Right atrium auricular region (tissue), 2 donors: Measurements from ENCODE around the gene RIPOR3. TPM values are rescaled to one million over a fixed set of nuclear protein-coding genes. Genes with fewer than 3 reads are reported as not detected.

Experiments used
- DNase-seq: peaks from one replicate; pipeline ENCODE4 v3.0.0-alpha.2; 2019; ENCODE audit warnings: low spot score
- H3K27ac ChIP-seq, 2 donors: fragments of 200-600 bp; sonication (generic); 1 replicate in 1 of 2; 2 replicates in 1 of 2; pipeline ENCODE4 v1.5.1; 2016 to 2019
- H3K27me3 ChIP-seq, 2 donors: fragments of 200-600 bp; sonication (generic); one replicate each; pipeline versions ENCODE4 v1.5.1 to v1.6.0; 2017 to 2019
- H3K36me3 ChIP-seq: fragments of 200-600 bp; sonication (generic); one replicate; pipeline ENCODE4 v1.5.1; 2016
- H3K4me1 ChIP-seq, 2 donors: fragments of 200-600 bp; sonication (generic); one replicate each; pipeline versions ENCODE4 v1.5.1 to v1.6.0; 2017 to 2019
- H3K4me3 ChIP-seq, 2 donors: fragments of 200-600 bp; sonication (generic); 1 replicate in 1 of 2; 2 replicates in 1 of 2; pipeline ENCODE4 v1.5.1; 2017 to 2019; ENCODE audit warnings: mild to moderate bottlenecking in 1 of 2, moderate library complexity in 1 of 2
- H3K9me3 ChIP-seq, 2 donors: fragments of 200-600 bp; sonication (generic); one replicate each; pipeline ENCODE4 v1.5.1; 2019
- CTCF ChIP-seq, 2 donors: fragments of 200-600 bp; sonication (generic); IDR thresholded peaks; one replicate each; pipeline ENCODE4 v1.5.1; 2019; ENCODE audit warnings: antibody characterized with exemption in 2 of 2
- total RNA-seq, 2 donors: library from RNA; depleted of rRNA; stranded (reverse); fragments of >200 nt; gene quantifications; one replicate each; pipeline ENCODE4 v1.1.0, GENCODE V29; 2016

RIPOR3 gene
- total RNA-seq, 2 donors from 2014 or later, result 2.9 to 4.7 TPM

GRCh38 chr20:50632236-50632635 is 59.1 kb downstream of the RIPOR3 start:
- no peaks in the 10 kb centered on the region for H3K9me3 ChIP-seq
- no peak for TF ChIP-seq CTCF (IDR thresholded peaks at IDR 0.05)
- H3K27me3 ChIP-seq, result no peaks in the 10 kb centered on the region
- no peaks in the 10 kb centered on the region for H3K36me3 ChIP-seq
- no peak overlapping the region for H3K4me3 ChIP-seq
- no peak for DNase-seq
- H3K27ac ChIP-seq, result no peak overlapping the region
- peaks cover 0 to 18% of the 10 kb centered on the region in 2 donors for H3K4me1 ChIP-seq

GRCh38 chr20:50630578-50631263 is 60.6 kb downstream of the RIPOR3 start:
- no peaks in the 10 kb centered on the region for H3K36me3 ChIP-seq
- H3K27me3 ChIP-seq, result no peaks in the 10 kb centered on the region
- peaks cover 0 to 3% of the 10 kb centered on the region in 2 donors for H3K4me1 ChIP-seq
- H3K9me3 ChIP-seq, result no peaks in the 10 kb centered on the region
- H3K4me3 ChIP-seq, result no peak overlapping the region
- DNase-seq, result no peak
- H3K27ac ChIP-seq, result no peak overlapping the region
- no peak for TF ChIP-seq CTCF (IDR thresholded peaks at IDR 0.05)

- H3K9me3 ChIP-seq, result no peaks in the 10 kb centered on the region
- DNase-seq, result no peak
These were observed 61.7 kb downstream of the RIPOR3 start for GRCh38 chr20:50629670-50630045.

GRCh38 chr20:50628853-50629669 is 62.3 kb downstream of the RIPOR3 start:
- Histone ChIP-seq H3K4me3 (no peak overlapping the region), H3K9me3 (no peaks in the 10 kb centered on the region), H3K4me1 (no peaks in the 10 kb centered on the region), H3K27me3 (no peaks in the 10 kb centered on the region), H3K27ac (no peak overlapping the region), H3K36me3 (no peaks in the 10 kb centered on the region)
- no peak for TF ChIP-seq CTCF (IDR thresholded peaks at IDR 0.05)
- DNase-seq, result no peak

More at GRCh38 chr20:50629670-50630045, 61.7 kb downstream of the RIPOR3 start:
- no peaks in the 10 kb centered on the region for H3K36me3 ChIP-seq
- no peaks in the 10 kb centered on the region for H3K4me1 ChIP-seq
- H3K27me3 ChIP-seq, result no peaks in the 10 kb centered on the region
- no peak overlapping the region for H3K27ac ChIP-seq
- no peak overlapping the region for H3K4me3 ChIP-seq
- TF ChIP-seq CTCF (IDR thresholded peaks at IDR 0.05), result no peak

- DNase-seq, result no peak
- H3K27ac ChIP-seq, result no peak overlapping the region
These were observed 63.0 kb downstream of the RIPOR3 start for GRCh38 chr20:50628332-50628731.

More at GRCh38 chr20:50628332-50628731, 63.0 kb downstream of the RIPOR3 start:
- Histone ChIP-seq H3K4me1 (no peaks in the 10 kb centered on the region), H3K9me3 (no peaks in the 10 kb centered on the region), H3K4me3 (no peak overlapping the region), H3K36me3 (no peaks in the 10 kb centered on the region), H3K27me3 (no peaks in the 10 kb centered on the region)
- TF ChIP-seq CTCF (IDR thresholded peaks at IDR 0.05), result no peak
